ENCODE measurements around the gene ZNF512B. TPM values are rescaled to one million over a fixed set of nuclear protein-coding genes. Genes with fewer than 3 reads are reported as not detected.
A peak's percentile ranks its signal among the peaks of the same experiment; 100 is the strongest.

ZNF512B gene
- total RNA-seq, 1 experiment from 2014 or later: 47.9 TPM

GRCh38 chr20:63951398-63952209 is 18.1 kb downstream of the ZNF512B start:
- H3K27me3 ChIP-seq (replicated peaks; ENCODE audit: control insufficient read depth, insufficient read depth, low read length): no peaks in the 10 kb centered on the region
- H3K36me3 ChIP-seq (ENCODE audit: control insufficient read depth, insufficient read depth, low read length): peaks cover 5% of the 10 kb centered on the region
- BruUV-seq (replicated peaks): no TSS peak
- peaks cover 62% of the 10 kb centered on the region for H3K36me3 Mint-ChIP-seq (ENCODE audit: insufficient read depth, unreplicated experiment)
- H3K9me3 Mint-ChIP-seq (ENCODE audit: unreplicated experiment): no peaks in the 10 kb centered on the region
- no peaks in the 10 kb centered on the region for H3K9me3 ChIP-seq
- peaks cover 3% of the 10 kb centered on the region for H3K27me3 Mint-ChIP-seq (ENCODE audit: insufficient read depth, unreplicated experiment)
- peaks cover 18% of the 10 kb centered on the region for H3K4me1 ChIP-seq
- H3K4me3 Mint-ChIP-seq (ENCODE audit: unreplicated experiment): no peak overlapping the region
- intact Hi-C loops (cut with micrococcal nuclease; ENCODE audit: unreplicated experiment): no loop called here
- CTCF ChIA-PET: interaction anchor here (0.5 to 0.7 kb wide), 2 partner anchors 29 to 39 kb away, joined by 3 read pairs; partner anchors contain the start of gene PRPF6
- DNase-seq: no peak
- H3K27ac Mint-ChIP-seq (ENCODE audit: unreplicated experiment): no peak overlapping the region
- H3K4me3 ChIP-seq (ENCODE audit: low read depth, low read length): no peak overlapping the region
- POLR2A ChIA-PET: no interaction called here
- TF ChIP-seq, protein P1, sequence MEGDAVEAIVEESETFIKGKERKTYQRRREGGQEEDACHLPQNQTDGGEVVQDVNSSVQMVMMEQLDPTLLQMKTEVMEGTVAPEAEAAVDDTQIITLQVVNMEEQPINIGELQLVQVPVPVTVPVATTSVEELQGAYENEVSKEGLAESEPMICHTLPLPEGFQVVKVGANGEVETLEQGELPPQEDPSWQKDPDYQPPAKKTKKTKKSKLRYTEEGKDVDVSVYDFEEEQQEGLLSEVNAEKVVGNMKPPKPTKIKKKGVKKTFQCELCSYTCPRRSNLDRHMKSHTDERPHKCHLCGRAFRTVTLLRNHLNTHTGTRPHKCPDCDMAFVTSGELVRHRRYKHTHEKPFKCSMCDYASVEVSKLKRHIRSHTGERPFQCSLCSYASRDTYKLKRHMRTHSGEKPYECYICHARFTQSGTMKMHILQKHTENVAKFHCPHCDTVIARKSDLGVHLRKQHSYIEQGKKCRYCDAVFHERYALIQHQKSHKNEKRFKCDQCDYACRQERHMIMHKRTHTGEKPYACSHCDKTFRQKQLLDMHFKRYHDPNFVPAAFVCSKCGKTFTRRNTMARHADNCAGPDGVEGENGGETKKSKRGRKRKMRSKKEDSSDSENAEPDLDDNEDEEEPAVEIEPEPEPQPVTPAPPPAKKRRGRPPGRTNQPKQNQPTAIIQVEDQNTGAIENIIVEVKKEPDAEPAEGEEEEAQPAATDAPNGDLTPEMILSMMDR (IDR thresholded peaks at IDR 0.05; ENCODE audit: insufficient read depth in 1 of 2, low read depth in 1 of 2, low read length in 1 of 2, severe bottlenecking in 1 of 2, unreplicated experiment in 1 of 2): no peak
- peaks cover 53% of the 10 kb centered on the region for H3K4me1 Mint-ChIP-seq (ENCODE audit: low read depth, unreplicated experiment)

DNA sequence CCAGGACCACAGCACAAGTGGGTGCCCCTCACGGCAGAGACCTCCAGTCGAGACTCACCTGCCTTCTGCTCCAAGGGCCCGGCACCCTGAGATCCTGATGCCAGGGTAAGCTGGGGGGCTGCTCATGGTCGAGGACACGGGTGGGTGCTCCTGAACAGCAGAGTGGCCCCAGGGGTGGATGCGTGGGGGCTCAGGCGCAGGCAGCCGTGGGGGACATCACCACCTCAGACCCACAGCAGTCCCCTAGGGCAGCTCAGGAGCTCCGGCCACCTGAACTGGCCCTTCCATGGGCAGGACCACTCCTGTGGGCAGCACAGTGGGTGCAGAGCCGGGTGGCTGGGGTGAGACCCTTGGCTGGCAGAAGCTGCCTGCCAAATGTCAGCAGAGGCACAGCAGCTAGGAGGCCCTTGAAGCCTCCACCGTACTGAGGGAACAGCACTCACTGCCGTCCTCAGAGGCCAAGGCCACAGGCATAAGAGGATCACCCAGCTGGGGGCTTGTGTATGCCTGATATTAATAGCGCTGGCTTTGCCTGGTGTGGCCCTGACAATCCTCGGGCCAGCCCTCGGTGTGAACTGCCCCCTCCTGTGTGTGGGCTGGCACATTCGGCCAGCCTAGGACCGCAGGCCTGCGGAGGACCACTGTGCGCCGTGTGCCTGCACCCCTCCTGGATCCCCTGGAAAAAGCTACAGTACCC is 18.9 kb downstream of the ZNF512B start:
- Mint-ChIP-seq H3K27me3 (ENCODE audit: insufficient read depth, unreplicated experiment) (peaks cover 3% of the 10 kb centered on the region), H3K4me1 (ENCODE audit: low read depth, unreplicated experiment) (peaks cover 53% of the 10 kb centered on the region), H3K9me3 (ENCODE audit: unreplicated experiment) (no peaks in the 10 kb centered on the region), H3K36me3 (ENCODE audit: insufficient read depth, unreplicated experiment) (peaks cover 62% of the 10 kb centered on the region), H3K27ac (ENCODE audit: unreplicated experiment) (no peak overlapping the region), H3K4me3 (ENCODE audit: unreplicated experiment) (no peak overlapping the region)
- TF ChIP-seq, protein P1 (IDR thresholded peaks at IDR 0.05; ENCODE audit: insufficient read depth in 1 of 2, low read depth in 1 of 2, low read length in 1 of 2, severe bottlenecking in 1 of 2, unreplicated experiment in 1 of 2): no peak
- POLR2A ChIA-PET: no interaction called here
- Histone ChIP-seq H3K36me3 (ENCODE audit: control insufficient read depth, insufficient read depth, low read length) (peaks cover 5% of the 10 kb centered on the region), H3K4me1 (peaks cover 18% of the 10 kb centered on the region), H3K27me3 (replicated peaks; ENCODE audit: control insufficient read depth, insufficient read depth, low read length) (no peaks in the 10 kb centered on the region), H3K4me3 (ENCODE audit: low read depth, low read length) (no peak overlapping the region), H3K9me3 (no peaks in the 10 kb centered on the region)
- CTCF ChIA-PET: no interaction called here
- no TSS peak for BruUV-seq (replicated peaks)
- intact Hi-C loops (cut with micrococcal nuclease; ENCODE audit: unreplicated experiment): no loop called here
- no peak for DNase-seq

- Mint-ChIP-seq H3K9me3 (ENCODE audit: unreplicated experiment) (no peaks in the 10 kb centered on the region), H3K36me3 (ENCODE audit: insufficient read depth, unreplicated experiment) (peaks cover 68% of the 10 kb centered on the region), H3K4me3 (ENCODE audit: unreplicated experiment) (peak overlapping the region; percentile 38), H3K4me1 (ENCODE audit: low read depth, unreplicated experiment) (peaks cover 31% of the 10 kb centered on the region), H3K27ac (ENCODE audit: unreplicated experiment) (peak overlapping the region; percentile 75), H3K27me3 (ENCODE audit: insufficient read depth, unreplicated experiment) (peaks cover 3% of the 10 kb centered on the region)
- no peaks in the 10 kb centered on the region for H3K27me3 ChIP-seq (replicated peaks; ENCODE audit: control insufficient read depth, insufficient read depth, low read length)
- H3K36me3 ChIP-seq (ENCODE audit: control insufficient read depth, insufficient read depth, low read length): peaks cover 11% of the 10 kb centered on the region
- no peak for DNase-seq
- POLR2A ChIA-PET: no interaction called here
- H3K4me3 ChIP-seq (ENCODE audit: low read depth, low read length): no peak overlapping the region
- no peaks in the 10 kb centered on the region for H3K9me3 ChIP-seq
- intact Hi-C loops (cut with micrococcal nuclease; ENCODE audit: unreplicated experiment): no loop called here
- no TSS peak for BruUV-seq (replicated peaks)
- TF ChIP-seq, protein P1 (IDR thresholded peaks at IDR 0.05; ENCODE audit: insufficient read depth in 1 of 2, low read depth in 1 of 2, low read length in 1 of 2, severe bottlenecking in 1 of 2, unreplicated experiment in 1 of 2): no peak
- peaks cover 9% of the 10 kb centered on the region; the same call in 1 of the 2 replicates for H3K4me1 ChIP-seq
- CTCF ChIA-PET: no interaction called here
Measured at GRCh38 chr20:63947638-63948456, 21.9 kb downstream of the ZNF512B start.

Measured in Caco-2 (cell line).